GM21423 (cell line): Measurements from ENCODE around the gene IFNA21.
"Not testable (repeated sequence)": the region's sequence is repeated elsewhere in the genome, so short reads cannot be mapped to it uniquely, and the experiment has no call there.

ENCODE experiments used
- ATAC-seq: cut with Tn5 transposase; IDR thresholded peaks from one replicate; pipeline ENCODE4 v1.9.1; 2021; ENCODE audit warnings: mild to moderate bottlenecking, moderate library complexity; ENCODE audit not compliant: unreplicated experiment

Gene IFNA21

GRCh38 chr9:21166560-21166959, at the start of gene IFNA21:
Gene IFNA21, minus strand, starts transcription at chr9:21166660. Its CDS starts 48 bp downstream, at chr9:21166612.
- not testable (repeated sequence) for ATAC-seq

GRCh38 chr9:21213411-21214326, 47.2 kb upstream of the IFNA21 start:
- ATAC-seq: peak; percentile 70

GRCh38 chr9:21212160-21212559, 45.7 kb upstream of the IFNA21 start:
- not testable (repeated sequence) for ATAC-seq

GRCh38 chr9:21210782-21211181, 44.3 kb upstream of the IFNA21 start:
- ATAC-seq: not testable (repeated sequence)

GRCh38 chr9:21210311-21210710, 43.9 kb upstream of the IFNA21 start:
- ATAC-seq: no peak

- ATAC-seq: not testable (repeated sequence)
Observed at GRCh38 chr9:21207043-21207442, 40.6 kb upstream of the IFNA21 start, which contains the start of gene IFNA10. Gene IFNA10, minus strand, starts transcription at chr9:21207143. Its CDS starts 46 bp downstream, at chr9:21207097.

GRCh38 chr9:21205204-21205603, 38.7 kb upstream of the IFNA21 start:
- ATAC-seq: no peak

GRCh38 chr9:21202105-21202504, 35.6 kb upstream of the IFNA21 start, which contains the start of gene IFNA7:
Gene IFNA7, minus strand, starts transcription at chr9:21202205. Its CDS starts 40 bp downstream, at chr9:21202165.
- ATAC-seq: not testable (repeated sequence)

GRCh38 chr9:21194867-21195776, 28.7 kb upstream of the IFNA21 start:
- peak; percentile 92 for ATAC-seq

GRCh38 chr9:21187487-21187886, 21.0 kb upstream of the IFNA21 start, which contains the start of gene IFNA4:
Gene IFNA4, minus strand, starts transcription at chr9:21187587. Its CDS starts 56 bp downstream, at chr9:21187531.
- not testable (repeated sequence) for ATAC-seq

- peak; percentile 91 for ATAC-seq
Observed at GRCh38 chr9:21182810-21183736, 16.6 kb upstream of the IFNA21 start.

- ATAC-seq: no peak
Observed at GRCh38 chr9:21174671-21175070, 8.2 kb upstream of the IFNA21 start.

GRCh38 chr9:21172156-21172555, 5.7 kb upstream of the IFNA21 start:
- no peak for ATAC-seq

GRCh38 chr9:21171351-21171750, 4.9 kb upstream of the IFNA21 start:
- ATAC-seq: no peak

GRCh38 chr9:21165516-21165915, 944 bp downstream of the IFNA21 start:
- ATAC-seq: no peak

- peak; percentile 97 for ATAC-seq
Observed at GRCh38 chr9:21160178-21160577, 6.3 kb downstream of the IFNA21 start.

- no peak for ATAC-seq
Observed at GRCh38 chr9:21155501-21155900, 11.0 kb downstream of the IFNA21 start.

- peak; percentile 92 for ATAC-seq
Observed at GRCh38 chr9:21154018-21154608, 12.3 kb downstream of the IFNA21 start.

GRCh38 chr9:21153336-21154017, 13.0 kb downstream of the IFNA21 start:
- peak; percentile 37 for ATAC-seq
